Measurements from ENCODE around the gene LHX3. TPM values are rescaled to one million over a fixed set of nuclear protein-coding genes. Genes with fewer than 3 reads are reported as not detected.

Gene LHX3
- polyA plus RNA-seq, 4 donors: not detected

DNA sequence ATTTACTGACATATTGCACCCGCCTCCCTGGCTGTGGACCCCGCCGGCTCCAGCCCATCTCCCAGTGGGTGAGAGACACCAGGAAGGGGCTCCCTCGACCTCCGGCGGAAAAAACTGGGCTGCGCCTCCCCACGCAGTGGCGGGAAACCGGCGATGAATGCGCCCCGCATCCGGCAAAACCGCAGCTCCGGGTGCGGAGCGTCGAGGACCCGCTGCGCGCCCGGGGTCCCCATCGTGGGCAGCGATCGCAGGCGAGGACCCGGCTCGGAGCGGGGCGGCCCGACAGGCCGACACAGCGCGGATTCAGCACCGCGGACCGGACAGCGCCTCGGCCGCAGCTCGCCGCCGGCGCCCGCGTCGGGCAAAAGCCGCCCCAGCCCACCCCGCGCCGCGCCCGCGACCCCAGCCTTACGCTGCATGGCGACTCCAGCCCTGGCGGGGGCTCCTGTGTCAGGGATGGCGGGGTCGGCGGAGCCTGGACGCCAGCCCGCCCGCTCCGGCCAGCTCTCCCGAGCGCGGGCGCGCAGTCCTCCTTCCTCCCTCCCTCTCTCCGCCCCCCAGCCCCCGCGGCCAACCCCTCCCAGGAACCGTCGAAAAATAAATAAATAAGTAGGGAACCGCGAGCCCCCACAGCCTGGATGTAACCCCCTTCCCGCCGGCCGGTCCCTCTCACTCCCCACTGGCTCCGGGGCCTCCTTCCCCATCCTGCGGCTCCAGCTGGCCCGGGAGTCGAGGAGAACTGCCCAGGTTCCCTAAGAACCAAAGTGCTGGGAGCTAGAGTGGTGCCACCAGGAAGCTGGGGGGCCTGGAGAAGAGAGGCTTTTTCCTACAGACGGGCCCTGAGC is 3.1 kb downstream of the LHX3 start:
- Histone ChIP-seq H3K36me3 (ENCODE audit: control insufficient read depth in 3 of 3, insufficient read depth in 2 of 3, low read depth in 1 of 3, low read length in 3 of 3) (peaks cover 0 to 8% (median 0%) of the 10 kb centered on the region in 3 donors), H3K27ac (ENCODE audit: low read depth in 1 of 3, low read length in 2 of 3) (no peak overlapping the region), H3K4me1 (ENCODE audit: control insufficient read depth in 3 of 3, insufficient read depth in 2 of 3, low read depth in 1 of 3, low read length in 2 of 3) (no peaks in the 10 kb centered on the region), H3K4me3 (ENCODE audit: low read depth in 1 of 3, low read length in 3 of 3) (no peak overlapping the region), H3K9me3 (ENCODE audit: control insufficient read depth in 2 of 2, insufficient read depth in 1 of 2, low read depth in 1 of 2, low read length in 1 of 2) (no peaks in the 10 kb centered on the region), H3K27me3 (ENCODE audit: control insufficient read depth in 3 of 3, insufficient read depth in 3 of 3, low read length in 3 of 3) (peaks cover 52 to 72% (median 57%) of the 10 kb centered on the region in 3 donors)
- 9 to 24% (median 18%) methylated on average over 43 to 85 of the region's 85 CpGs for WGBS, 3 donors
- DNase-seq: peak in 1 of 2 donors; percentile 59
- no peak for FAIRE-seq

- 59 to 60% (median 60%) methylated on average over 13 of the region's 13 CpGs for WGBS, 3 donors
- no peak overlapping the region for H3K27ac ChIP-seq (ENCODE audit: low read depth in 1 of 3, low read length in 2 of 3)
- no peaks in the 10 kb centered on the region for H3K4me1 ChIP-seq (ENCODE audit: control insufficient read depth in 3 of 3, insufficient read depth in 2 of 3, low read depth in 1 of 3, low read length in 2 of 3)
- H3K4me3 ChIP-seq (ENCODE audit: low read depth in 1 of 3, low read length in 3 of 3): no peak overlapping the region
- DNase-seq (no peak), FAIRE-seq (no peak)
- H3K36me3 ChIP-seq (ENCODE audit: control insufficient read depth in 3 of 3, insufficient read depth in 2 of 3, low read depth in 1 of 3, low read length in 3 of 3): peaks cover 0 to 5% (median 0%) of the 10 kb centered on the region in 3 donors
- peaks cover 52 to 79% (median 63%) of the 10 kb centered on the region in 3 donors for H3K27me3 ChIP-seq (ENCODE audit: control insufficient read depth in 3 of 3, insufficient read depth in 3 of 3, low read length in 3 of 3)
- H3K9me3 ChIP-seq (ENCODE audit: control insufficient read depth in 2 of 2, insufficient read depth in 1 of 2, low read depth in 1 of 2, low read length in 1 of 2): no peaks in the 10 kb centered on the region
Observed at GRCh38 chr9:136201174-136201573, 3.8 kb downstream of the LHX3 start.

DNA sequence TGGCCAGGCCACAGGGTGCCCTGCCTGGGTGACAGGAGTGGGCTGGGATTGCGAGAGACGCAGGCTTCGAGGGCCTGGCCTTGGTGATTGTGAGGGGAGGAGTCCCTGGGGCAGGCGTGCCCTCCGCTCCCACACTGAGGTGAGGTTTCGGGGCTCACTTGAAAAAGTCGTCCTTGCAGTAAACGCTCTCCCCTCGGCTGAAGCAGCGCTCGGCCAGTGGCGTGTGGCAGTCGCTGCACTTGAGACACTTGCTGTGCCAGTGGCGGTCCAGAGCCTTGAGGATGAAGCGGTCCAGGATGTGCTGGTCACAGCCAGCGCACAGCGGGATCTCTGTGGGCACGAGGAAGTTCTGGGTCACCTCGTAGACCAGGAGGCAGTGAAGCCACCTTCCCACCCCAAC is 4.5 kb downstream of the LHX3 start:
- peaks cover 0 to under 1% (median 0%) of the 10 kb centered on the region in 3 donors for H3K36me3 ChIP-seq (ENCODE audit: control insufficient read depth in 3 of 3, insufficient read depth in 2 of 3, low read depth in 1 of 3, low read length in 3 of 3)
- H3K4me1 ChIP-seq (ENCODE audit: control insufficient read depth in 3 of 3, insufficient read depth in 2 of 3, low read depth in 1 of 3, low read length in 2 of 3): no peaks in the 10 kb centered on the region
- peaks cover 55 to 83% (median 68%) of the 10 kb centered on the region in 3 donors for H3K27me3 ChIP-seq (ENCODE audit: control insufficient read depth in 3 of 3, insufficient read depth in 3 of 3, low read length in 3 of 3)
- H3K4me3 ChIP-seq (ENCODE audit: low read depth in 1 of 3, low read length in 3 of 3): no peak overlapping the region
- FAIRE-seq: no peak
- no peak overlapping the region for H3K27ac ChIP-seq (ENCODE audit: low read depth in 1 of 3, low read length in 2 of 3)
- no peaks in the 10 kb centered on the region for H3K9me3 ChIP-seq (ENCODE audit: control insufficient read depth in 2 of 2, insufficient read depth in 1 of 2, low read depth in 1 of 2, low read length in 1 of 2)
- DNase-seq: no peak
- WGBS, 3 donors: 60 to 65% (median 61%) methylated on average over 17 to 19 of the region's 19 CpGs

- no peaks in the 10 kb centered on the region for H3K9me3 ChIP-seq (ENCODE audit: control insufficient read depth in 2 of 2, insufficient read depth in 1 of 2, low read depth in 1 of 2, low read length in 1 of 2)
Observed at GRCh38 chr9:136199391-136200288, 5.3 kb downstream of the LHX3 start.

GRCh38 chr9:136198605-136199083 is 6.3 kb downstream of the LHX3 start:
- DNase-seq (no peak), FAIRE-seq (no peak)
- 2 to 7% (median 6%) methylated on average over 33 to 62 of the region's 62 CpGs for WGBS, 3 donors
- H3K4me3 ChIP-seq (ENCODE audit: low read depth in 1 of 3, low read length in 3 of 3): no peak overlapping the region
- no peaks in the 10 kb centered on the region for H3K4me1 ChIP-seq (ENCODE audit: control insufficient read depth in 3 of 3, insufficient read depth in 2 of 3, low read depth in 1 of 3, low read length in 2 of 3)
- H3K27me3 ChIP-seq (ENCODE audit: control insufficient read depth in 3 of 3, insufficient read depth in 3 of 3, low read length in 3 of 3): peaks cover 55 to 84% (median 70%) of the 10 kb centered on the region in 3 donors
- H3K9me3 ChIP-seq (ENCODE audit: control insufficient read depth in 2 of 2, insufficient read depth in 1 of 2, low read depth in 1 of 2, low read length in 1 of 2): no peaks in the 10 kb centered on the region
- no peaks in the 10 kb centered on the region for H3K36me3 ChIP-seq (ENCODE audit: control insufficient read depth in 3 of 3, insufficient read depth in 2 of 3, low read depth in 1 of 3, low read length in 3 of 3)
- H3K27ac ChIP-seq (ENCODE audit: low read depth in 1 of 3, low read length in 2 of 3): no peak overlapping the region

More at GRCh38 chr9:136199391-136200288, 5.3 kb downstream of the LHX3 start:
- H3K4me1 ChIP-seq (ENCODE audit: control insufficient read depth in 3 of 3, insufficient read depth in 2 of 3, low read depth in 1 of 3, low read length in 2 of 3): no peaks in the 10 kb centered on the region
- H3K4me3 ChIP-seq (ENCODE audit: low read depth in 1 of 3, low read length in 3 of 3): no peak overlapping the region
- DNase-seq (no peak), FAIRE-seq (no peak)
- H3K27me3 ChIP-seq (ENCODE audit: control insufficient read depth in 3 of 3, insufficient read depth in 3 of 3, low read length in 3 of 3): peaks cover 56 to 87% (median 71%) of the 10 kb centered on the region in 3 donors
- 17 to 18% (median 17%) methylated on average over 70 to 71 of the region's 71 CpGs for WGBS, 3 donors
- H3K27ac ChIP-seq (ENCODE audit: low read depth in 1 of 3, low read length in 2 of 3): no peak overlapping the region
- H3K36me3 ChIP-seq (ENCODE audit: control insufficient read depth in 3 of 3, insufficient read depth in 2 of 3, low read depth in 1 of 3, low read length in 3 of 3): no peaks in the 10 kb centered on the region

DNA sequence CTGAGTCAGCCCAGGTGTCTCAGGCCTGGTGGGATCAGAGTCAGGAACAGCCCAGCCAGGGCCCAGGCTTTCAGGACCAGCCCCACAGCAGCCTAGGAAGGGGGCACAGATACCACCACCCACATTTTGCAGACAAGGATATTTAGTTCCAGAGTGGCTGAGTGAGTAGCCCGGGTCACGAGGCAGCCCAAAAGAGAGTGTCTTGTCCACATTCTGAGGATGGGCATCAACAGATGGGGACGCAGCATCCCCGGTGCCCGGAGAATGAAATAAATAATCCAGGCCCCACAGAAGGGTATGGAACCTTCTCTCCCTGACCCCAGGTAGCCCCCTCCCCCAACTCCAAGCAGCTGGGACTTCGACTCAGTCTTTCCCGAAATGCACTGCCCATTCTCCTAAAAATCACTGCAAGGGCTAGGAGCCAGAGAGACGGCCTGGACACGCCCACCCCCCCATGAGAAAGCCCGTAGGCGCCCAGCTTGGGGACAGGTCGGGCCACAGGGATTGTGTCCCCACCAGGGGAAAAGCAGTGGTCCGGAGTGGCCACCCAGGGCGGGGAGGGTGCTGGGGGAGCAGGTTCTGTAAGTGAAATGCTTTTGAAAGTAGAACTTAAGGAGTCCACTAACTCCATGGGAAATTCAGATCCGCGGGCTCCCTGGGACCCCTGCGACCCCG is 6.9 kb downstream of the LHX3 start:
- H3K4me1 ChIP-seq (ENCODE audit: control insufficient read depth in 3 of 3, insufficient read depth in 2 of 3, low read depth in 1 of 3, low read length in 2 of 3): no peaks in the 10 kb centered on the region
- DNase-seq (no peak), FAIRE-seq (no peak)
- H3K27me3 ChIP-seq (ENCODE audit: control insufficient read depth in 3 of 3, insufficient read depth in 3 of 3, low read length in 3 of 3): peaks cover 59 to 82% (median 71%) of the 10 kb centered on the region in 3 donors
- no peak overlapping the region for H3K27ac ChIP-seq (ENCODE audit: low read depth in 1 of 3, low read length in 2 of 3)
- 14 to 17% (median 15%) methylated on average over 17 to 18 of the region's 18 CpGs for WGBS, 3 donors
- H3K4me3 ChIP-seq (ENCODE audit: low read depth in 1 of 3, low read length in 3 of 3): no peak overlapping the region
- no peaks in the 10 kb centered on the region for H3K9me3 ChIP-seq (ENCODE audit: control insufficient read depth in 2 of 2, insufficient read depth in 1 of 2, low read depth in 1 of 2, low read length in 1 of 2)
- no peaks in the 10 kb centered on the region for H3K36me3 ChIP-seq (ENCODE audit: control insufficient read depth in 3 of 3, insufficient read depth in 2 of 3, low read depth in 1 of 3, low read length in 3 of 3)

DNA sequence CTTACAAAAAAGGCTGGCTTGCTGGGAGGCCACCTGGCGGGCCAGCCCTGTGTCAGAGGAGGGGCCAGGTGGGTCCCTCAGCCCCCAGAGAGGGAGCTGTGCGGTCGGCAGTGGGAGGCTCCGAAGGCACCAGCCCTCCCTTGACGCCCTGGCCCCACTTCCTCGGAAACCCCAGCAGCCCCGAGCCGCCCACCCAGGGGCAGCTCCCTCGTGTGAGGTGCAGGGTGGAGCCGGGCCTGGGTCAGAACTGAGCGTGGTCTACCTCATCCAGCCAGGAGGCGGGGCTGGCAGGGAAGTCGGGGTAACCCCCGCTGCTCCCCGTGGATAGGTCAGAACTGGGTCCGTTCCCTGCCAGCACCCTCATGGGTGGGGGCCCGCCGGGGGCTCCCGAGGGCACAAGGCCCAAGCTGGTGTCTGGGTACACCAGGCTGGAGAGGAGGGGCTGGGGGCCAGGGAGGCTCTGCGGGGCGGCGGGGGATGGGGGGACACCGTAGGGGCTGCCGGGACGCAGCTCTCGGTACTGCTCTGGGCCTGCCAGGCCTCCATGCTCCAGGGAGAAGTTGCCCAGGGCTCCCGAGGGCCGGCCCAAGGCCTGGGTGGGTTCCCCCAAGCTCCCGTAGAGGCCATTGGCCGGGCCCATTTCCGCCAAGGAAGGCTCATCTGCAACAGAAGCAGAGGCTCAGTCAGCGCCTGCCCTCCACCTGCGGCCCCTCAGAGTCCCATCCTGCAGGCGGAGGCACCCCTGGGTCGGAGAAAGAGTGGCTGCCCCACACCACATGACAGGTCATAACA is 7.6 kb downstream of the LHX3 start:
- Histone ChIP-seq H3K27ac (ENCODE audit: low read depth in 1 of 3, low read length in 2 of 3) (no peak overlapping the region), H3K36me3 (ENCODE audit: control insufficient read depth in 3 of 3, insufficient read depth in 2 of 3, low read depth in 1 of 3, low read length in 3 of 3) (no peaks in the 10 kb centered on the region), H3K4me1 (ENCODE audit: control insufficient read depth in 3 of 3, insufficient read depth in 2 of 3, low read depth in 1 of 3, low read length in 2 of 3) (no peaks in the 10 kb centered on the region), H3K9me3 (ENCODE audit: control insufficient read depth in 2 of 2, insufficient read depth in 1 of 2, low read depth in 1 of 2, low read length in 1 of 2) (no peaks in the 10 kb centered on the region), H3K4me3 (ENCODE audit: low read depth in 1 of 3, low read length in 3 of 3) (no peak overlapping the region), H3K27me3 (ENCODE audit: control insufficient read depth in 3 of 3, insufficient read depth in 3 of 3, low read length in 3 of 3) (peaks cover 58 to 85% (median 68%) of the 10 kb centered on the region in 3 donors)
- no peak for FAIRE-seq
- WGBS, 3 donors: 7 to 14% (median 7%) methylated on average over 30 to 35 of the region's 35 CpGs
- no peak for DNase-seq
